GM21529 (cell line): ENCODE measurements around the gene CSTPP1.
A peak's percentile ranks its signal among the peaks of the same experiment; 100 is the strongest.
"Not testable (repeated sequence)": the region's sequence is repeated elsewhere in the genome, so short reads cannot be mapped to it uniquely, and the experiment has no call there.

Source experiments
- ATAC-seq: cut with Tn5 transposase; IDR thresholded peaks from one replicate; pipeline ENCODE4 v1.9.1; 2021; ENCODE audit not compliant: unreplicated experiment

CSTPP1 gene

DNA sequence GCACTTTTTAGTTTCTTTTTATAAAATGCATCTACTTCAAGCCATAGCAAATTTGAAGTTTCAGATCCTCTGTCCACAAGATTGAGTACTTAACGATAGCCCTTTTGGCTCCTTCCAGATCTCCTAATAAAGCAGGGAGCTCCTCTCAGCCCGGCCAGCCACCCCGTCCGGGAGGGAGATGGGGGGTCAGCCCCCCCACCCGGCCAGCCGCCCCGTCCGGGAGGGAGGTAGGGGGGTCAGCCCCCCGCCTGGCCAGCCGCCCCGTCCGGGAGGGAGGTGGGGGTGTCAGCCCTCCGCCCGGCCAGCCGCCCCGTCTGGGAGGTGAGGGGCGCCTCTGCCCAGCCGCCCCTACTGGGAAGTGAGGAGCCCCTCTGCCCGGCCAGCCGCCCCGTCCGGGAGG lies 160.3 kb downstream of the CSTPP1 start:
- not testable (repeated sequence) for ATAC-seq

GRCh38 chr11:47098223-47098622 lies 161.7 kb downstream of the CSTPP1 start:
- not testable (repeated sequence) for ATAC-seq

DNA sequence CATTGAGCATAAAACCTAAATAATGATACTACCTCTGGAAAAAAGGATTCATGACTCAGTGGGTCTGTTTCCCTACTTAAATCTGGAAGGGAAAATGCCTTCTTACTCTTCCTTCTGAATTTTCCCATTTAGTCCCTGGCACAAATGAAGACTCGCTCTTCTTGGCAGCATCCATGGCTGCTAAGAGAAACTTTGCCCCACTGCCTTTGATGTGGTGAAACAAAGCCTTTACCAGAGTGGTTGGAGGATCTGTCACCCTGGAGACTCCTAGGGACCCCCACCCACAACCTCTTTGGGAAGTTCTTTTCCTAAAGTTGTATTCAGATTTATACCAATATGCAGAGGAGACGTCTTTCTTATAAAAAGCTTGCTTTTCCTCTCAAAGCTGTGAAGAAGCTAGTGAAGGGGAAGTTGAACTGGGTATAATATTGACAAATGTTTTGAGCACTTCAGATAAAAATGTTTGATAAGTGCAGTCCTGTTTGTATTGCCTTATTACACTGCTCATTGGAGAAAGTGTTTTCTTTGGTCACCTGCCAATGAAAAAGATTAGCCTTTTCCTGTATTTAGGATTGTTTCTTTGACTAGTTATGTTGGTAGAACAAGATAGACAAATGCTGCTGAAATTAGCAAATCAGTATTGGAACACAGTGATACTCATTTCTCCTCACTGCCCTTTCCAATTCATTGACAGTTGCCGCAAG lies 162.8 kb downstream of the CSTPP1 start:
- no peak for ATAC-seq

DNA sequence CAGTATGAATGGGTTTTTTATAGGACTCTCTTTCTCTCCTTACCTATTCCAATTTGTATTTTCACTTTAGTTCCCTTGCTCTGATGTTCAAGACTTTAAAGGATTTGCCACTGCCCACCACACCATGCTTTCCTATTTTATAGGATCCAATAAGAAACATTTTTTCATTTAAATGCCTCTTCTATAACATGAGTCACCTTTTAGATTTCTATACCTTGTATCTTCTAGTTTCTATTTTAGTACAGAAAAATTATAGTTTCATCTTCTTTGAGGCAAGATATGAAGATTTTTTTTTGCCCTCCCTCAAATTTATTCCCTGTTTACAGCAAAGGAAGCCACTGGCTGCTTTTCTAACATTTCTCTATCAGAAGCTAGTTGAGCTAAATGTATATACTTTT lies 163.4 kb downstream of the CSTPP1 start:
- no peak for ATAC-seq

DNA sequence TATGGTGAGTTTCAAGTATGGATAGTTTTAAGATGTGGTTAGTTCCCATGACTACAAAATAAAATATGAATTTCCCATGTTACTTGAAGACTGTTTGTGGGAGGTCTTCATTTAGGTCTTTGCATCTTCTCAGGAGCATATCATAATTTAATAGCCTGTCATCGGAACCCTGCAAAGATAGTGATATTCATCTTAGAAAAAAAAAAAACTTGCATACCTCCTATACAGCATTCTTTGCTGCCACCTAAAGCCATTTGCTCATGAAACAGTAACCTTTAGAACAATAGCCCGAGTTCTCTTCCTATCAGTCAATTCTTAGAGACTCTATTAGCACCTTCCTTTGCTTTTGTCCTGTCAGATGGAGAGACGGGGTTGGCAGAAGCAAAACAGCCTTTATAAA lies 164.8 kb downstream of the CSTPP1 start:
- ATAC-seq: no peak

DNA sequence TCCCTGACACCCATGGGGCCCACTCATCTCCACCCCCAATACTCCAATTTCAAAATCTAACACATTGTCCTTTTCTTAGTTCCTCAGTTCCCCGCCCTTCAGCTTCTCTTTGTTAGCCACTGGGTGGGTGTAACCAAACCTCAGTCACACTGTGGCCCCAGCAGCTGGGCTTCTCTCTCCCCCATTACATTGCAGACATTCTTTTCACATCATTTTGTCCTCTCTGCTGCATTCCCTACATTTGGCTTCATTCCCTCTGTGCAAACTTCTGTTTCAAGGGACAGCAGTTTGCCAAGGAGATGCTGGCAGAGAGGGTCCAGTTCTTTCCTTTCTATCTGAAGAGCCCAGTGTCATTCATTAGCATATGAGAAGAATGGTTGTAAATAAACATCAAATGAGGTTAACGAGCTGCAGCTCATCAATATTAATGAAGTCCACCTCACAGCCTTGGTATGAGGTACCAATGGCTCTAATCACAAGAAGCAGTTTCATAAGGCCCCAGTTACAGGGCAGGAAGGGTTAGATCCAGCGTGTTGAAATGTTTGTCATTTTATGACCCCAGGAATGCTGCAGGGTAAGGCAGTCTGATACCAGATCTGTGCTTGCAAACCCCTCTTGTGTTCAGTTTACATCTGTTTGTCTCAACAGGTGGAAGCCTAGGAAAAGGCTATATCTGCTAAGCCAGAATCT lies 167.8 kb downstream of the CSTPP1 start:
- ATAC-seq: no peak

GRCh38 chr11:47105541-47105940 lies 169.0 kb downstream of the CSTPP1 start:
- no peak for ATAC-seq

DNA sequence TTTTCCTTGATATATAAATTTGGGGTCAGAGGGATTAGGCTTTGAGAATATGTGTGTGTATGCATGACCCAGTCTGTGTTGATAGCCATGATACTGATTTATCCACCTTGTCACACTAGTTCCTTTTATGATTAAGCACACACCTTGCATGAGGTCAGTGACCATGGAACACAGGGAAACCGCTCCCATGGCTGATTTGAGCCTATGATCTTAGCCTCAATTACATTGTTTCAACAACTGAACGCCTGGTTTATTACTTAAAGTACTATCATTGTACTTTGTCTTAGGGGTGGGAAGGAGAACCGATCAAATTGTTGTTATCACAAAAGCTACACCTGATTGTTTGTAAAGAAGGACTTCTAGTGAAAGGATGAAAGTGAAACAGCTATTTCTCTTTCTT lies 169.4 kb downstream of the CSTPP1 start:
- ATAC-seq: no peak

- ATAC-seq: no peak
These were observed 170.3 kb downstream of the CSTPP1 start for GRCh38 chr11:47106798-47107411.

DNA sequence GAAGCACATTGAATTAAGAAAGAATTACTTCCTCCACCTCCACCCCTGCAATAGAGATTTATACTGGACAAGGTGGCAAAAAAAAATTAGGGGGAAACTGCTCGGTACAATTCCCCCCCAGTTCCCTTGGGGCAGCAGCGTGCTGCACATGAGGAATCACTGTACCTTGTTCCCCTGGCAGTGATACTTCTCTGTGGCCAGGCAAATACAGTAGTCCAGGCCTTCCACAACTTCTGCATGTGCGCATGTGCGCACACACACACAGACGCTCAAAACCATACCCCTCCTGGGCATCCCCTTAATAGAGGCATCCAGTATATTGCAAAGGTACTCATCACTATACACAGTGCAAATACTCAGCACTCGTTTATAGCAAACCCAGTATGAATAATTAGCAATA lies 171.2 kb downstream of the CSTPP1 start:
- no peak for ATAC-seq

DNA sequence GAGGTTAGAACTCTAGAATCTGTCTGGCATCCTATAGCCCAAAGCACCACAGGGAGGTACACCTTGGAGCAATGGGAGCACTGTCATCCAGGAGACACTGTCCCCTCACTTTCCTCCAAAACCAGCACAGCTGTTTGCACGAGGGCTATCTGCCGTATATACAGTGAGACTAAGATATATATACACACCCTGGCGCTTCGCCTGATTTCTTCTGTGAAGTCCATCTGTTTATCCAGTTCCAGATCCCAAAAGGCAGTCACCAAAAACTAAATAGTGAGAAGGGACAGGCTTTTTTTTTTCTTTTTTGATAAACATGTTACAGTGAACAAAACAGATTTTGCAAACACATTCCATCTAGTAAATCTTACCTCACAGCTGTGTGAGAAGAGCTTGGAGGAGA lies 171.7 kb downstream of the CSTPP1 start:
- ATAC-seq: no peak

GRCh38 chr11:47109051-47109726 lies 172.6 kb downstream of the CSTPP1 start:
- ATAC-seq: peak; percentile 45

DNA sequence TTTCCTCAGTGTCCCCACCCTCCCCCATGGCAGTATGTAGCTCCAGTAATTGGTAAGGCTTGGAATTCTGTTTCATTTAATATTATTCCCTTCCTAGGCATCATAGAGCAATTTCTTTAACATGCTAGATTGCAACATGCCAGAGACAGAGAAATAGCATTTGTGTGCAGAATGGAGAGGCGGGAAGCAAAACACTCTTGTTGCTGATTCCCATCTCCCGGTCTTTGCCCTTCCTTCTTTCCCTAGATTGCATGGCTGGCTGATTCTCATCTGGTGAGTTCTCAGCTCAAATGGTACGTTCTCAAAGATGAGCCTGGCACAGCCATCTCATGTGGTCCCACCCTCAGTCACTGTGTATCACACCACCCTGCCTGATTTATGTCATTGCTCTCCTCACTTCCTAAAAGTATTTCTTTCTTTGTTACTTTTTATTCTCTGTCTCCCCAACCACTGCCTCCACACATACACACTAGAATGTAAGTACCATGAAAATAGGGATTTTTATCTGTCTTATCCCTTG lies 173.2 kb downstream of the CSTPP1 start:
- no peak for ATAC-seq

- ATAC-seq: peak; percentile 90
These were observed 174.8 kb downstream of the CSTPP1 start for GRCh38 chr11:47111318-47111804.

GRCh38 chr11:47112941-47113340 lies 176.4 kb downstream of the CSTPP1 start:
- ATAC-seq: not testable (repeated sequence)

- not testable (repeated sequence) for ATAC-seq
These were observed 182.6 kb downstream of the CSTPP1 start for GRCh38 chr11:47118958-47119688.

DNA sequence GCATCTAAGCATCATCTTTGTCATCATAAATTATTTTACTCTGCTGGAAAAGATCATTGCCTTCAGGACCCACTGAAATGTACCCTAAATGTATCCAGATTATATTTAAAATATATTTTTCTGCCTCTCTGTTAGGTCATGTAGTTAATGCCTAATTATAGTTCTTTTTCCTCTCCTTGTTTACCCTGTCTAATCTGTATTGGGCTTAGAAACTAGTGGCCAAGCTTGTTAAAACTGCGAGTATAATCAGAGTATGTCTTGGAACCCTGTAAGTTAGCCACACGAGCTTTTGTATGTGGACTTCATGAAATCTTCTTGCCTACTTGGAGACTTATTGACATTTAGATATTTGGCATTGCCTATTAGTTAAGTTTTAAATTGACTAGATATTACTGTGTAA lies 184.5 kb downstream of the CSTPP1 start:
- no peak for ATAC-seq

- no peak for ATAC-seq
These were observed 185.2 kb downstream of the CSTPP1 start for GRCh38 chr11:47121731-47122130.

DNA sequence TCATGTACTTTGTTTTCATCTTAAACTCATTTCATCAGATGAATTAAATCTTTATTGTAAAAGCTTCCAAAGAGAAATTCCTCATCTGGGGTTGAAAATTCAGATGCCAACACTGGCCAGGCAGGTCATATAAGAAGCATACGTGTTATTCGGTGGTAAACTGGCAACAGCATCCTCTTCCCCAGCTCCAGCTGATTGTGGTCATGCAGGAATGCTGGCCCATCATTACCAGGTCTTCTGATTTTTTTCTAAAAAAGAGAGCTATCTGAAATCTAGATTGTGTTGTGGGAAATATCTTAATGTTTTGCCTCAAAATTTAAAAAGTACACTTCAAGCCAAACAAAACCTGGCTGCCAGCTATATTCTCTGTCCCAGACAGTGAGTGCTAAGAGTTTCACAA lies 186.5 kb downstream of the CSTPP1 start:
- no peak for ATAC-seq

DNA sequence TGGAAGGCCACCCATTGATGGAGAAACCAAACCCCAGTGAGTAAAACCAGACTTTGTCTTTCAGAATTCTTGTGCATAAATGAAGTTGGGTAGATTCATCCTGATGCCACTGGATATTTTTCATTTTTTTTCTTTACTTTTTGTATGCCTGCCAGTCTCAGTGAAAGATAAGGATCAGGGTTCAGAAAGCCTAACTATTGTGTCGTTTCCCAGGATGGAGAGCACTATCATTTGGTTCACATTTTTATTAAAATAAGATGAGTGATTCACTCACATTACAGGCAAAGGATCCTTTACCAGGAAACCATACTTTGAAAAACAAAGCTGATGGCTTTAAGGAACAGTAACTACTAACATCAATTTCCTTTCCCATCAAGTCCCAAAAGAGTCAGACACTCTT lies 188.1 kb downstream of the CSTPP1 start:
- no peak for ATAC-seq

- ATAC-seq: no peak
These were observed 188.5 kb downstream of the CSTPP1 start for GRCh38 chr11:47125083-47125482.
